ENCODE measurements around the gene UNC119B.

Gene UNC119B

GRCh38 chr12:120677765-120678473, 32.3 kb upstream of the UNC119B start:
- no peak for TF ChIP-seq TAF1 (IDR thresholded peaks at IDR 0.05; ENCODE audit: borderline replicate concordance, insufficient read depth, low read length)
- TF ChIP-seq REST (IDR thresholded peaks at IDR 0.05; ENCODE audit: insufficient read depth in 1 of 2, low read depth in 2 of 2, low read length in 2 of 2): no peak
- no peak for TF ChIP-seq FOXP2 (optimal IDR thresholded peaks at IDR 0.05; ENCODE audit: borderline replicate concordance, extremely low read depth, extremely low read length, insufficient read depth)
- TF ChIP-seq POLR2AphosphoS5 (IDR thresholded peaks at IDR 0.05; ENCODE audit: low read depth, low read length): no peak
- no peak for TF ChIP-seq SIN3A (IDR thresholded peaks at IDR 0.05; ENCODE audit: borderline replicate concordance, insufficient read depth, low read length)

- no peak for TF ChIP-seq REST (IDR thresholded peaks at IDR 0.05; ENCODE audit: insufficient read depth in 1 of 2, low read depth in 2 of 2, low read length in 2 of 2)
- no peak for TF ChIP-seq POLR2AphosphoS5 (IDR thresholded peaks at IDR 0.05; ENCODE audit: low read depth, low read length)
- no peak for TF ChIP-seq TAF1 (IDR thresholded peaks at IDR 0.05; ENCODE audit: borderline replicate concordance, insufficient read depth, low read length)
- TF ChIP-seq FOXP2 (optimal IDR thresholded peaks at IDR 0.05; ENCODE audit: borderline replicate concordance, extremely low read depth, extremely low read length, insufficient read depth): no peak
- no peak for TF ChIP-seq SIN3A (IDR thresholded peaks at IDR 0.05; ENCODE audit: borderline replicate concordance, insufficient read depth, low read length)
Observed at GRCh38 chr12:120678572-120678971, 31.7 kb upstream of the UNC119B start.

- TF ChIP-seq REST (IDR thresholded peaks at IDR 0.05; ENCODE audit: insufficient read depth in 1 of 2, low read depth in 2 of 2, low read length in 2 of 2) (no peak), FOXP2 (optimal IDR thresholded peaks at IDR 0.05; ENCODE audit: borderline replicate concordance, extremely low read depth, extremely low read length, insufficient read depth) (no peak), POLR2AphosphoS5 (IDR thresholded peaks at IDR 0.05; ENCODE audit: low read depth, low read length) (no peak), TAF1 (IDR thresholded peaks at IDR 0.05; ENCODE audit: borderline replicate concordance, insufficient read depth, low read length) (no peak), SIN3A (IDR thresholded peaks at IDR 0.05; ENCODE audit: borderline replicate concordance, insufficient read depth, low read length) (no peak)
Observed at GRCh38 chr12:120680165-120680738, 30.0 kb upstream of the UNC119B start.

- TF ChIP-seq REST (IDR thresholded peaks at IDR 0.05; ENCODE audit: insufficient read depth in 1 of 2, low read depth in 2 of 2, low read length in 2 of 2): no peak
- no peak for TF ChIP-seq FOXP2 (optimal IDR thresholded peaks at IDR 0.05; ENCODE audit: borderline replicate concordance, extremely low read depth, extremely low read length, insufficient read depth)
- no peak for TF ChIP-seq SIN3A (IDR thresholded peaks at IDR 0.05; ENCODE audit: borderline replicate concordance, insufficient read depth, low read length)
- TF ChIP-seq TAF1 (IDR thresholded peaks at IDR 0.05; ENCODE audit: borderline replicate concordance, insufficient read depth, low read length): no peak
- no peak for TF ChIP-seq POLR2AphosphoS5 (IDR thresholded peaks at IDR 0.05; ENCODE audit: low read depth, low read length)
Observed at GRCh38 chr12:120684523-120684932, 25.7 kb upstream of the UNC119B start.

Measured in PFSK-1 (cell line).